RWPE2 (cell line): ENCODE data around the gene CXXC5.

Source experiments
- ATAC-seq: fragments of 200-7000 bp; cut with Tn5 transposase; 3 replicates; pipeline ENCODE4 v1.9.1; 2021; ENCODE audit warnings: low read depth
- DNase-seq: peaks from one replicate; pipeline ENCODE4 v3.0.0-alpha.2; 2020; ENCODE audit warnings: low spot score
- H3K27ac ChIP-seq: fragments of 450-650 bp; 2 replicates; pipeline ENCODE4 v1.5.1; 2017; ENCODE audit warnings: mild to moderate bottlenecking; ENCODE audit not compliant: poor library complexity, severe bottlenecking
- H3K27me3 ChIP-seq: fragments of 250-450 bp; sonication (Bioruptor Pico); 2 replicates; pipeline ENCODE4 v1.5.1; 2021; ENCODE audit warnings: mild to moderate bottlenecking, moderate library complexity; ENCODE audit not compliant: insufficient read depth, poor library complexity, severe bottlenecking
- H3K36me3 ChIP-seq: fragments of 250-450 bp; sonication (Bioruptor Pico); 2 replicates; pipeline ENCODE4 v1.5.1; 2020; ENCODE audit warnings: low read depth, mild to moderate bottlenecking, moderate library complexity
- H3K4me1 ChIP-seq: fragments of 250-450 bp; sonication (Bioruptor Pico); 2 replicates; pipeline ENCODE4 v1.5.1; 2021; ENCODE audit warnings: mild to moderate bottlenecking, moderate library complexity; ENCODE audit not compliant: insufficient read depth, poor library complexity, severe bottlenecking
- H3K4me3 ChIP-seq: fragments of 250-450 bp; sonication (Bioruptor Pico); 2 replicates; pipeline ENCODE4 v1.5.1; 2021; ENCODE audit warnings: mild to moderate bottlenecking, moderate library complexity; ENCODE audit not compliant: severe bottlenecking
- H3K9me3 ChIP-seq: fragments of 250-450 bp; sonication (Bioruptor Pico); 2 replicates; pipeline ENCODE4 v1.5.1; 2021; ENCODE audit warnings: mild to moderate bottlenecking, moderate library complexity; ENCODE audit not compliant: severe bottlenecking
- CTCF ChIP-seq: fragments of 450-650 bp; IDR thresholded peaks from one replicate; pipeline ENCODE4 v1.5.1; 2017; ENCODE audit warnings: mild to moderate bottlenecking, moderate library complexity; ENCODE audit not compliant: poor library complexity, severe bottlenecking

CXXC5 gene

GRCh38 chr5:139654464-139654863, 6.3 kb downstream of the CXXC5 start:
- no peak for TF ChIP-seq CTCF
- H3K4me3 ChIP-seq: no peak overlapping the region
- no peak overlapping the region for H3K27ac ChIP-seq
- no peaks in the 10 kb centered on the region for H3K9me3 ChIP-seq
- ATAC-seq (no peak), DNase-seq (no peak)
- H3K36me3 ChIP-seq: no peaks in the 10 kb centered on the region
- peaks cover 14% of the 10 kb centered on the region for H3K27me3 ChIP-seq
- H3K4me1 ChIP-seq: peaks cover 9% of the 10 kb centered on the region

DNA sequence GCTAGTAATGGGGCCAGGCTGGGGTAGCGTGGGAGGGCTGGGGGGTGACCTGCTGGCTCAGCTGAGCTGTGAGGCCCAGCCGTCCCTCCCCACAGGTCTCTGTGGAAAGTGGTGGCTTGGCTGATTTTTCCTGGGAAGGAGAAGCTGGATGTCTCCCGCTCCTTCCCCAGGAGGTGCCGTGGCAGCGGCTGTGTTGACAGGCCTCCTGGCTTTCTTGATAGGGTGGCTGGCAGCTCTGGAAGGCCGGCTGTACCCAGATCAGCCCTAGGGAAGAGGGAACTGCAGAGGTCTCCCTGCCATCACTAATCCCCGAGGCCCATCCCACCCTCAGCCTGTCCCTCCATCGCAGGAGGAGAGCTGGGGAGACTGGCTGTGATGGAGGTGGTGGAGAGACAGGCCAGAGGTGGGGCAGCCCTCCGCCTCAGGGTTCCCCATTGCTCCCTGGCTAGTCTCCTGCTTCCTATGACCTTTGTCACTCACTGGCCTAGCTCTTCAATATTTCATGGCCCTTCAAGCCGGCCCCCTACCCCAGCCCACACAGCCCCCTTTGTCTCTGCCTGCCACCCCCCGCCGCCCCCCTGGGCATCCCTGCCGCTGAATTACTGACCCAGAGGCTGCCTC, 6.8 kb downstream of the CXXC5 start:
- ATAC-seq (no peak), DNase-seq (no peak)
- peaks cover 9% of the 10 kb centered on the region for H3K27me3 ChIP-seq
- no peak overlapping the region for H3K27ac ChIP-seq
- no peak for TF ChIP-seq CTCF
- no peaks in the 10 kb centered on the region for H3K36me3 ChIP-seq
- H3K9me3 ChIP-seq: no peaks in the 10 kb centered on the region
- no peak overlapping the region for H3K4me3 ChIP-seq
- peaks cover 14% of the 10 kb centered on the region for H3K4me1 ChIP-seq

GRCh38 chr5:139655727-139656271, 7.7 kb downstream of the CXXC5 start:
- Histone ChIP-seq H3K4me1 (peaks cover 20% of the 10 kb centered on the region), H3K27ac (no peak overlapping the region), H3K9me3 (no peaks in the 10 kb centered on the region), H3K27me3 (peaks cover under 1% of the 10 kb centered on the region), H3K36me3 (no peaks in the 10 kb centered on the region), H3K4me3 (no peak overlapping the region)
- no peak for ATAC-seq
- no peak for TF ChIP-seq CTCF
- no peak for DNase-seq

DNA sequence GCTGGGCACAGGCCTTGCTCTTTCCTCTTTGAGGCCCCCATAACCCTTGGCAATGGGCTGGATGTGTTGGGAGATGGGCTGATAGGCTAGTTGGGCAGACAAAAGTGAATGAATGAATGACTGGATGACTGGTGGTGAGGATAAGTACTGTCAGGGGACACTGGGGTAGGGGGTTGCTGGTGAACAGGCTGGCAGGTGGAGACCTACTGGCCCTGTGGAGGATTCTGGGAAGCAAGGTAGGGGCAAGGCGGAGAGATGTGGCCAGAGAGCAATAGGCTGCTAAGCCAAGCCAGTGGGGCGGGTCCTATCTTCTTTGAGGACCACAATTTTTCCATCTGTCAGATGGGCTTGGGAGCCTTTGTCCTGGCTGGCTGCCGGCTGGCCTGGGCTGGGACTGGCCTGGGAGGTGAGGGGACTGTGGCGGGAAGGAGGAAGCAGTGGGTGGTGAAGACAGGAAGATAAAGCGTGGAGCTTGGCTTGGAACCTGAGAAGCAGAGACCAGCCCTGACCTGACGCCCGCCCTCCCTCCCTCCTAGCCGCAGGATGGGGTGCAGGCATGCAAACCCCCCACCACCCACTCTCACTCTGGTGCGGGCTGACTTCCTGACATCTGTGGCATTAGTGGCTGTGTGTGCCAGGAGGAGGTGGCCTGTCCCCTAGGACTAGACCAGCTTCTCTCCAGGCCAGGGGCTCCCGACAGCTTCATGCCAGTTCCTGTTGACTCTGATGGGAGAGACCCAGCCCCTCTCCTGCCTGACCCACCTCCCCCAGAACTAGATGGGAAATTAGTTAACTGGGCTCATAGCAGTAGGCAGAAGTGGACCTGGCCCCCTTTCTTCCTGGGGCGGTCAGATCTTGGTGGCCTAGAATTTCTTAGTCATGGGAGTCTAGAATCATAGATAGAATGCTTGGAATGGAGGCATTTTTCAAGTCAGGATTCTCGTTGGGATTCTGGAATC, 9.5 kb downstream of the CXXC5 start:
- no peak for DNase-seq
- no peak for TF ChIP-seq CTCF
- H3K4me3 ChIP-seq: no peak overlapping the region
- no peak for ATAC-seq
- H3K27me3 ChIP-seq: no peaks in the 10 kb centered on the region
- peaks cover 19% of the 10 kb centered on the region for H3K4me1 ChIP-seq
- no peaks in the 10 kb centered on the region for H3K9me3 ChIP-seq
- H3K36me3 ChIP-seq: no peaks in the 10 kb centered on the region
- H3K27ac ChIP-seq: no peak overlapping the region
